Gastroesophageal sphincter (tissue), 3 donors: ENCODE results near the gene HOXC6.
"Not testable (repeated sequence)": the region's sequence is repeated elsewhere in the genome, so short reads cannot be mapped to it uniquely, and the experiment has no call there.

ENCODE experiments used
- CTCF ChIP-seq, 4 experiments: fragments of 200-600 bp in 2 of 4; fragments of 450-650 bp in 2 of 4; sonication (generic) in 1 of 4; IDR thresholded peaks; one replicate each; pipeline ENCODE4 v1.5.1; 2017 to 2019; ENCODE audit warnings: antibody characterized with exemption in 4 of 4, mild to moderate bottlenecking in 2 of 4, moderate library complexity in 2 of 4
- EP300 ChIP-seq: sonication (generic); formaldehyde crosslinking; IDR thresholded peaks from one replicate; pipeline ENCODE4 v1.6.1; 2017; ENCODE audit warnings: antibody characterized with exemption, mild to moderate bottlenecking
- POLR2A ChIP-seq, 2 donors: fragments of 450-650 bp; IDR thresholded peaks; one replicate each; pipeline ENCODE4 v1.6.1; 2017; ENCODE audit warnings: antibody characterized with exemption in 2 of 2, mild to moderate bottlenecking in 2 of 2, moderate library complexity in 1 of 2

- TF ChIP-seq EP300; CTCF (IDR thresholded peaks at IDR 0.05); POLR2A (IDR thresholded peaks at IDR 0.05): not testable (repeated sequence)
Measured at GRCh38 chr12:54077843-54078242, 49.6 kb downstream of the HOXC6 start.
